GM19238 (cell line): ENCODE measurements around the gene INSRR.

ENCODE experiments used
- DNase-seq: peaks from one replicate; pipeline ENCODE4 v3.0.0; 2011; ENCODE audit warnings: low spot score; ENCODE audit not compliant: insufficient read length

The INSRR gene

DNA sequence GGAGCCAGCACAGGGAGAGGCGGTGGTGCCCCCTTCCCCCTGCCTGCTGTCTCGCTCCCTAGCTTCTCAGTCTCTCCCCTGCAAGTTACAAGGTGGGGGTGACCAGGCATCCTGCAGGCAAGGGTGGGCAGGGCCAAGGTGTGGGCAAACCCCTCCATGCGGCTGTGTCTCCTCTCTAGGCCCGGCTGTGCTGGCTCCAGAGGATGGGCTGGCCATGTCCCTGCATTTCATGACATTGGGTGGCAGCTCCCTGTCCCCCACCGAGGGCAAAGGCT, 16.4 kb upstream of the INSRR start:
- DNase-seq, result no peak

DNA sequence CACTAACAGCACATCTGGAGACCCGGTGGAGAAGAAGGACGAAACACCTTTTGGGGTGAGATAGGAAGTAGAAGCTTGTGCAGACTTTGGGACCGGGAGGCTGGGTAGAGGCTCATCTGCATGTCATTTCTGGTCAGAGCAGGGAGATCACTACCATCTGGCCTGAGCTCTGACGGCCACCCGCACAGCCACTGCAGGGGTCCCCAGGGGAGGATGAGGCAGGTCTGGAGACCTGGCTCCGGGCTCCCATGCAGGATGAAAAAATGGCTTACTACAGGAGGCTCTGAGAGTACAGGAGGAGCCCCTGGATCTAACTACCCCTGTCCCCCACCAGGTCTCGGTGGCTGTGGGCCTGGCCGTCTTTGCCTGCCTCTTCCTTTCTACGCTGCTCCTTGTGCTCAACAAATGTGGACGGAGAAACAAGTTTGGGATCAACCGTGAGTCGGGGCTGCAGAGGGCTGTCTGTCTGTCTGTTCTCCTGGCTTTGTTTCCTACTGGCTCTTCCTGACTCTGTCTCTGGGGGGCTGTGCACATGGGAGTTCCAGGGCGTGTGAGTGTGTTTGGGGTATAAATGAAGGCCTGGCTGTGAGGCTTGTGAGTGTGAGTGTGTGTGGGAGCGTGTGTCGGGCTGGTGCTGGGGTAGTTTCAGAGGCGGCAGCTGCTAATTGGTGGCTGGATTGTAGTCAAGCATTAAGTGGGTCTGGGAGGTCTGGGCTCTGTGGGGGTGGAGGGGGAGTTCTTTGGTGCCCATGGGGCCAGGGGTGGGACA, 15.8 kb upstream of the INSRR start:
- no peak for DNase-seq

GRCh38 chr1:156874142-156874541, 15.2 kb upstream of the INSRR start:
- no peak for DNase-seq

DNA sequence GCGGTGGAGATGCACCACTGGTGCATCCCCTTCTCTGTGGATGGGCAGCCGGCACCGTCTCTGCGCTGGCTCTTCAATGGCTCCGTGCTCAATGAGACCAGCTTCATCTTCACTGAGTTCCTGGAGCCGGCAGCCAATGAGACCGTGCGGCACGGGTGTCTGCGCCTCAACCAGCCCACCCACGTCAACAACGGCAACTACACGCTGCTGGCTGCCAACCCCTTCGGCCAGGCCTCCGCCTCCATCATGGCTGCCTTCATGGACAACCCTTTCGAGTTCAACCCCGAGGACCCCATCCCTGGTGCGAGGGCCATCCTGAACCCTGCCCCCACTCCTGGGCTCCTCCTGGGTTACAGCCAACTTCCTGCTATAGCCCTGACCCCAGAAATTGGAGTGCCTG, 14.7 kb upstream of the INSRR start:
- no peak for DNase-seq

- DNase-seq, result no peak
Measured at GRCh38 chr1:156869455-156869854, 10.5 kb upstream of the INSRR start.

GRCh38 chr1:156868341-156868740, 9.4 kb upstream of the INSRR start:
- DNase-seq, result no peak

DNA sequence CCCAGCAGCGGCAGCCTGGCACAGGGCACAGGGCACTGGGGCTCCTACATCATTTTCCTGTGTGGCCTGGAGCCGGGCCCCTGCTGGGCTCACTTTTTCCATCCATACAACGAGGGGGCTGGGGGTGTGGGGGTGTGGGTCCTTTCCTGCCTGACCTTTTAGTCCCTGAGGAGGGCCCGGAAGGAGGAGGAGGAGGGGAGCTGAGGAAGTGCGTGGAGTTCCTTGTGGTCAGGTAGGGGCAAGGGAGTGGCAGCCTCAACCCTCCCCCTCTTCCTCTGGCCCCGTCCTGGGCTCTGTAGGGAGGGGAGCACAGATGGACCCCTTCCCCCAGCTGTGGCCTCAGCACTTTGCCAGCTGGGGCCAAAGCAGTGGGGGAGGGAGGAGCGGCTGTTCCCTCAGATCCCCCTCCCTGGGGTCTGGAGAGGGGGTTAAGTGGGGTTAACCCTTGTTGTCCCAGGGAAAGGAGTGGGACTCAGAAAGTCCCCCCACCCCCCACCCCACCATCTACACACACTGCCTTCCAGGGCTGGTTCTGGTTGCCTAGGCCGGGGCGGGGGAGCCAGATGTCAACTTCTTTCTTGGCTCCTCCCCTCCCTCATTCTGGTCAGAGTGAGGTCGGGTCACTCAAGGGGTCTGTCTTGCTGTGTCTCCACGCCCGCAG, 7.5 kb upstream of the INSRR start:
- DNase-seq, result no peak

GRCh38 chr1:156865865-156866248, 6.9 kb upstream of the INSRR start:
- no peak for DNase-seq

DNA sequence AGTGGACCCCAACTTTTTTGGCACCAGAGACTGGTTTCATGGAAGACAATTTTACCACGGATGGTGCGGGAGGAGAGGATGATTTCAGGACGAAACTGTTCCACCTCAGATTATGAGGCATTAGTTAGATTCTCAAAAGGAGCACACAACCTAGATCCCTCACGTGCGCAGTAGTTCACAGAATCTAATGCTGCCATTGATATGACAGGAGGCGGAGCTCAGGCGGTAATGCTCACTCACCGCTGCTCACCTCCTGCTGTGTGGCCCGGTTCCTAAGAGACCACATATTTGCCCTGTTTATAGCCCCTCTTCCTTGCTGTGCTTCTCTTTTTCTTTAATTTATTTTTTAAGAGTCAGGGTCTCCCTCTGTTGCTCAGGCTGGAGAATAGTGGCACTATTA, 6.3 kb upstream of the INSRR start:
- DNase-seq, result no peak

- DNase-seq, result no peak
Measured at GRCh38 chr1:156864796-156865195, 5.9 kb upstream of the INSRR start.

DNA sequence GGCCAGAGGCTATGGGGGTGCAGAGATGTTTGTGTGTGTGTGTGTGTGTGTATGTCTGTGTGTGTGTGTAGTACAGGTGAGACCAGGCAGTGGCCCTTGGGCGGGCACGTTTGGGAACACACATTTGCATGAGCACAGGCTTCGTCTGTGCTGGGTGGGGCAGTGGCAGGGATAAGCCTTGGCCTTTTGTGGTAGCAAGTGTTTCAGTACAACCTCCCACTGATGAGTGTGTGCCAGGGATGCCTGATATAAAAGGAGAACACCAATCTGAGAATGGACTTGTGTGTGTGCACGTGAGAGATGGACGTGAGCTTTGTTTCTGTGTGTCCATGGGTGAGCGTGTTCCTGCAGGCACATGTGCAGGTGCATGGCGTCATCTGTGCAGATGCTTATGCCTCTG, 4.7 kb upstream of the INSRR start:
- DNase-seq, result no peak

- DNase-seq, result peak; percentile 35
Measured at GRCh38 chr1:156862997-156863599, 4.2 kb upstream of the INSRR start.

GRCh38 chr1:156862584-156862983, 3.7 kb upstream of the INSRR start:
- DNase-seq, result no peak

DNA sequence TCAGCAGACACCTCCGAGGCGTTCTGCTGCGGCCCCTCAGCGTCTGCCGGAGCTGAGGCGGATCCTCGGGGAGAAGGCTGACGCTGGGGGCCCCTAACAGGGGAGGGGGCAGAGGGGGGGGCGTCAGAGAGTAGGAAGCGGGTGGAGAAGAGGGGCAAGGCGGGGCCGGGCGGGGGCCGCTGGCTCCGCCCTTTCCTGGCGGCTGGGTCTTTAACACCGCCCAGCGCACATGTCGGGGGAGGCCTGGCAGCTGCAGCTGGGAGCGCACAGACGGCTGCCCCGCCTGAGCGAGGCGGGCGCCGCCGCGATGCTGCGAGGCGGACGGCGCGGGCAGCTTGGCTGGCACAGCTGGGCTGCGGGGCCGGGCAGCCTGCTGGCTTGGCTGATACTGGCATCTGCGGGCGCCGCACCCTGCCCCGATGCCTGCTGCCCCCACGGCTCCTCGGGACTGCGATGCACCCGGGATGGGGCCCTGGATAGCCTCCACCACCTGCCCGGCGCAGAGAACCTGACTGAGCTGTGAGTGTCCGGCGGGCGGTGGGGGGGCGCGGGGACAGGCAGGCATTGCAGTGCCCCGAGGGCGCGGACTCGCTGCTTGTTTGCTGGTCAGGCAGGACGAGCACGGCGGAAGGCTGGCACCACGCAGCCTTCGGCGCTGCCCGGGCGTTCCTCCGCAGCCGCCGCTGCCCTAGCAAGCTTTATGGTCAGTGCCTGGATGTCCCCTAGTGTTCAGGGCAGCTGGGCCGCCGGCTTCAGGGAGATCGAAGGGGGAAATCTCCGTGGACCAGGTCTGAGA, 1.9 kb upstream of the INSRR start, which contains the start of gene NTRK1:
NTRK1 (plus strand) TSS at position 238 of the 796 bp plus-strand sequence; CDS start at position 308, 70 bp downstream.
- DNase-seq, result peak; percentile 70

DNA sequence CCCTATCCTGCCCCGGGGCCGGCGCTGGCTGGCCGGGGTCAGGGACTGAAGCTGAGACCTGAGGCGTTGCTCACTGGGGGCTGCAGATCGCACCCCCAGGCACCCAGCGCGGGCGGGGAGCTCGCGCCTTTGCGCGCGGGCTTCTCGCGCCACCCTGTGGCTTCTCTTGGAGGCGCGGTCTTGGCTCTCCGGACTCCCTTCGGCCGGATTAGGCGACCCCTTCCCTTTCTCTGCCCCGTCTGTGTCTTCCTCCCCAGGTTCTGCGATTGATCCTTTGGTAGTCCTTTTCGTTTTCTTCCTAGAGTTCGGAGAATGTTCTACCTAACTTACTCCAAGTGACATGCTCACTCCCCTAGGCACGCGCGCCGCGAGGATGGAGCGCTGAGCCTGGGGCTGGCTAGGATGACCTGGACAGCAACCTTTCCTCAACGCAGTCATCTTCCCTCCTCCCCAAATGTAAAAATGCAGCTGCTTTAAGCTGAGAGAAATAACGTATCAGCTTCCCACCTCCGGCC, 1.3 kb upstream of the INSRR start:
- DNase-seq, result peak; percentile 74

- no peak for DNase-seq
Measured at GRCh38 chr1:156859523-156860112, 701 bp upstream of the INSRR start.

DNA sequence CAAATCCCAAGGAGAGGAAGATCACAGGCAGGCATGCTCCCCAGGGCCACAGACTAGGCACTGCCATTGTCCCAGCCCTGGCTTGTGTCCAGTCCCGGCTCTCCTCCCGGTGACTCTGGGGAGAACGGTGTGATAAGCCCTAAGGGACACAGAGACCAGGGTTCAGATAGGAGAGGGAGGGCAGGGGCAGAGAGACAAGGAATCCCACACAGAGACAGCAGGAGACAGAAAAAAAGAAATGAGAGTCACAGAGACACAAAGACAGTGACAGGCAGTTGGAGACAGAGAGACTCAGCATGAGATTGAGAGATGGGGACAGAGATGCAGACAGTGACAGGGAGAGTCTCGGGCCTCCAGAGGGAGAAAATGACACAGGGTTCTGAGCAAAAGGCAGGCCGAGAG, 361 bp downstream of the INSRR start:
- no peak for DNase-seq

- no peak for DNase-seq
Measured at GRCh38 chr1:156857532-156857931, 1.4 kb downstream of the INSRR start.

- no peak for DNase-seq
Measured at GRCh38 chr1:156856282-156856785, 2.6 kb downstream of the INSRR start.

- no peak for DNase-seq
Measured at GRCh38 chr1:156854634-156855033, 4.3 kb downstream of the INSRR start.

DNA sequence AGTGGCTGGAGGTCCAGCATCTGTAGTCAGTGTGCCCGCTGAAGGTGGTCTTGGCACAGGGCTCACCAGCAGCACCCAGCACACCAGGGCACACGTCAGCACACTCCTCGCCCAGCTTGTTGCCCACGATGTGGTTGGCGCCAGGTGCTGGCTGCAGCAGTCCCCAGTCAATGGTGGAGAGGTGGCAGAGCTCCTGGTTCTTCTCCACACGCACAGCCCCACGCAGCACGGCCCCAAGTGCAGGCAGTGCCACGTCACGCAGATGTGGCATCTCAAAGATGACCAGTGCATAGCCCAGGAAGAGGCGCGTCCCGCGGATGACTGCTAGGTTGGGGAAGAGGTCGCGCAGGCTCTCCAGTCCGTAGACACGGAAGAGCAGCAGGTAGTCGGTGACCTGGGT, 5.2 kb downstream of the INSRR start:
- no peak for DNase-seq
